K562 (cell line): Measurements from ENCODE around the gene ZNF319. TPM values are rescaled to one million over a fixed set of nuclear protein-coding genes. Genes with fewer than 3 reads are reported as not detected.

ENCODE experiments used
- GATA2 ChIP-seq: sonication (generic); formaldehyde crosslinking; IDR thresholded peaks from 2 replicates; pipeline ENCODE4 v1.4.0; 2020; ENCODE audit warnings: mild to moderate bottlenecking, missing genetic modification reagents
- POLR2AphosphoS5 ChIP-seq: IDR thresholded peaks from 2 replicates; pipeline ENCODE4 v1.6.1; 2011; ENCODE audit warnings: mild to moderate bottlenecking, low read depth, low read length, moderate library complexity; ENCODE audit not compliant: control insufficient read depth, insufficient read depth
- ZFP30 ChIP-seq: fragments of 250-450 bp; sonication (Bioruptor Pico); IDR thresholded peaks from 2 replicates; pipeline ENCODE4 v1.8.0; 2022; ENCODE audit warnings: moderate library complexity, mild to moderate bottlenecking, inconsistent platforms, borderline replicate concordance
- ZNF224 ChIP-seq: sonication (generic); formaldehyde crosslinking; IDR thresholded peaks from 2 replicates; pipeline ENCODE4 v1.8.0; 2022; ENCODE audit warnings: mild to moderate bottlenecking, missing genetic modification reagents
- polyA plus RNA-seq, 8 experiments: library from polyadenylated mRNA; depleted of rRNA in 4 of 8; stranded (reverse) in 5 of 8; unstranded in 3 of 8; fragments of >200 nt; fragmentation: Nextera tagmentation in 2 of 8; fragmentation: Illumina TruSeq in 1 of 8; extraction: Ambion mirVana in 2 of 8; extraction: Trizol in 1 of 8; gene quantifications; 2 replicates each; pipeline versions ENCODE4 v1.2.1 to v1.2.3, GENCODE V29; 2011 to 2014; ENCODE audit warnings: inconsistent platforms in 1 of 8, missing spikeins in 1 of 8
- total RNA-seq, 7 experiments: library from RNA; depleted of rRNA in 6 of 7; stranded (reverse); fragments of >200 nt in 6 of 7; fragmentation: Illumina TruSeq in 2 of 7; extraction: Trizol in 2 of 7; gene quantifications; 2 replicates each; pipeline versions ENCODE4 v1.2.1 to v1.2.3, GENCODE V29; 2011 to 2021; ENCODE audit warnings: low replicate concordance in 1 of 7
- TF ChIP-seq, protein P1 (sequence below): sonication (generic); formaldehyde crosslinking; IDR thresholded peaks from 2 replicates; pipeline ENCODE4 v1.8.0; 2023; ENCODE audit warnings: mild to moderate bottlenecking, missing genetic modification reagents
- TF ChIP-seq, protein P2 (sequence below): fragments of 450-650 bp; IDR thresholded peaks from 2 replicates; pipeline ENCODE4 v1.6.1; 2016
- TF ChIP-seq, protein P3 (sequence below): fragments of 250-450 bp; sonication (Bioruptor Pico); IDR thresholded peaks from 2 replicates; pipeline ENCODE4 v1.5.0; 2021

ZNF319 gene
- total and polyA plus RNA-seq, 9 of the 15 experiments (the other 6 are each of a cell fraction or from before 2014, with no cell fraction given) = 0.20 to 5.7 (median 1.4) TPM

DNA sequence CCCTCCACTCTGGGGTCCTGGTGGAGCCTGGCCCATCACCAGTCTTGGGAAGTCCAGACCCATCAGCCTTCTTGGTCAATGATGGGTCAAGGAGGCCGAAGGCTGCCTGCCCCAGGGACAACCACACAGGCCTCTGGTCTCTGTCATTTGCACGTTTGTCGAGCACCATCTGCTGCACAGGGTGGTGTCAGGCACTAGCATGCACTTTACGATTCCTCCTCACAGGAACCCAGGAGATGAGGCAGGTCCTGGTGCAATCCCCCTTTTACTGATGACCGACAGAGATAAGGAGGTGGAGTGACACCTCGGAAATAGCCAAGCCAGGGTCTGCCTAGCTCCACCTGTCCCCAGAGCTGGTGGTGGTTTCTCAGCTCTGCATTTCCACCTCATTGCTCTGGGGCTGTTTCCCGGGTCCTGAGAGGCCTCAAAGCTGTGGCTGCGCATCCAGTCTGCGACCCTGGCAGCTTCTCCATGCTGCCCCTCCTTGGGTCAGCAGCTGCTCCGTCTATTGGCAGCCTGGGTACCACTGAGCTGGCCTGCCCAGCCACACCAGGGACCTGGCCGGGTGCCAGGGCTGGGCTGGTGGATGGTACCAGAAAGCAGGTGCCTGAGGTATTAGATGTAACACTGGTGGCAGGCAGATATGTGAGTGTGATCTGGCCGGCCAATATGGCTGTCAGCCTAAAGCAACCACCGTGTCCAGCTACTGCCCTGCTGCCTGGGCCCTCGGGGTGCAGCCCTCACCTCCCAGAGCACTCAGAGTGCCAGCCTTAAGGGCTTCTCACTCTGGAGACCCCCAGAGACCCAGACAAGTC is 35.1 kb upstream of the ZNF319 start (continued):
- TF ChIP-seq, protein P1, sequence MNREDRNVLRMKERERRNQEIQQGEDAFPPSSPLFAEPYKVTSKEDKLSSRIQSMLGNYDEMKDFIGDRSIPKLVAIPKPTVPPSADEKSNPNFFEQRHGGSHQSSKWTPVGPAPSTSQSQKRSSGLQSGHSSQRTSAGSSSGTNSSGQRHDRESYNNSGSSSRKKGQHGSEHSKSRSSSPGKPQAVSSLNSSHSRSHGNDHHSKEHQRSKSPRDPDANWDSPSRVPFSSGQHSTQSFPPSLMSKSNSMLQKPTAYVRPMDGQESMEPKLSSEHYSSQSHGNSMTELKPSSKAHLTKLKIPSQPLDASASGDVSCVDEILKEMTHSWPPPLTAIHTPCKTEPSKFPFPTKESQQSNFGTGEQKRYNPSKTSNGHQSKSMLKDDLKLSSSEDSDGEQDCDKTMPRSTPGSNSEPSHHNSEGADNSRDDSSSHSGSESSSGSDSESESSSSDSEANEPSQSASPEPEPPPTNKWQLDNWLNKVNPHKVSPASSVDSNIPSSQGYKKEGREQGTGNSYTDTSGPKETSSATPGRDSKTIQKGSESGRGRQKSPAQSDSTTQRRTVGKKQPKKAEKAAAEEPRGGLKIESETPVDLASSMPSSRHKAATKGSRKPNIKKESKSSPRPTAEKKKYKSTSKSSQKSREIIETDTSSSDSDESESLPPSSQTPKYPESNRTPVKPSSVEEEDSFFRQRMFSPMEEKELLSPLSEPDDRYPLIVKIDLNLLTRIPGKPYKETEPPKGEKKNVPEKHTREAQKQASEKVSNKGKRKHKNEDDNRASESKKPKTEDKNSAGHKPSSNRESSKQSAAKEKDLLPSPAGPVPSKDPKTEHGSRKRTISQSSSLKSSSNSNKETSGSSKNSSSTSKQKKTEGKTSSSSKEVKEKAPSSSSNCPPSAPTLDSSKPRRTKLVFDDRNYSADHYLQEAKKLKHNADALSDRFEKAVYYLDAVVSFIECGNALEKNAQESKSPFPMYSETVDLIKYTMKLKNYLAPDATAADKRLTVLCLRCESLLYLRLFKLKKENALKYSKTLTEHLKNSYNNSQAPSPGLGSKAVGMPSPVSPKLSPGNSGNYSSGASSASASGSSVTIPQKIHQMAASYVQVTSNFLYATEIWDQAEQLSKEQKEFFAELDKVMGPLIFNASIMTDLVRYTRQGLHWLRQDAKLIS = no peak
- TF ChIP-seq GATA2 (0 out of 2 replicates have a peak, but pooled peaks have one; percentile 11), ZFP30 (CRISPR knock-in tag) (no peak), POLR2AphosphoS5 (no peak), ZNF224 (CRISPR knock-in tag) (no peak)
- TF ChIP-seq, protein P2, sequence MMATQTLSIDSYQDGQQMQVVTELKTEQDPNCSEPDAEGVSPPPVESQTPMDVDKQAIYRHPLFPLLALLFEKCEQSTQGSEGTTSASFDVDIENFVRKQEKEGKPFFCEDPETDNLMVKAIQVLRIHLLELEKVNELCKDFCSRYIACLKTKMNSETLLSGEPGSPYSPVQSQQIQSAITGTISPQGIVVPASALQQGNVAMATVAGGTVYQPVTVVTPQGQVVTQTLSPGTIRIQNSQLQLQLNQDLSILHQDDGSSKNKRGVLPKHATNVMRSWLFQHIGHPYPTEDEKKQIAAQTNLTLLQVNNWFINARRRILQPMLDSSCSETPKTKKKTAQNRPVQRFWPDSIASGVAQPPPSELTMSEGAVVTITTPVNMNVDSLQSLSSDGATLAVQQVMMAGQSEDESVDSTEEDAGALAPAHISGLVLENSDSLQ = peak; percentile 24; the same call in 1 of the 2 replicates
- TF ChIP-seq, protein P3, sequence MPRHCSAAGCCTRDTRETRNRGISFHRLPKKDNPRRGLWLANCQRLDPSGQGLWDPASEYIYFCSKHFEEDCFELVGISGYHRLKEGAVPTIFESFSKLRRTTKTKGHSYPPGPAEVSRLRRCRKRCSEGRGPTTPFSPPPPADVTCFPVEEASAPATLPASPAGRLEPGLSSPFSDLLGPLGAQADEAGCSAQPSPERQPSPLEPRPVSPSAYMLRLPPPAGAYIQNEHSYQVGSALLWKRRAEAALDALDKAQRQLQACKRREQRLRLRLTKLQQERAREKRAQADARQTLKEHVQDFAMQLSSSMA (CRISPR knock-in tag) = no peak
